Measurements from ENCODE around the gene C3orf62. TPM values are rescaled to one million over a fixed set of nuclear protein-coding genes. Genes with fewer than 3 reads are reported as not detected.

Gene C3orf62
- total RNA-seq, 1 donor from 2014 or later: 10.0 TPM

DNA sequence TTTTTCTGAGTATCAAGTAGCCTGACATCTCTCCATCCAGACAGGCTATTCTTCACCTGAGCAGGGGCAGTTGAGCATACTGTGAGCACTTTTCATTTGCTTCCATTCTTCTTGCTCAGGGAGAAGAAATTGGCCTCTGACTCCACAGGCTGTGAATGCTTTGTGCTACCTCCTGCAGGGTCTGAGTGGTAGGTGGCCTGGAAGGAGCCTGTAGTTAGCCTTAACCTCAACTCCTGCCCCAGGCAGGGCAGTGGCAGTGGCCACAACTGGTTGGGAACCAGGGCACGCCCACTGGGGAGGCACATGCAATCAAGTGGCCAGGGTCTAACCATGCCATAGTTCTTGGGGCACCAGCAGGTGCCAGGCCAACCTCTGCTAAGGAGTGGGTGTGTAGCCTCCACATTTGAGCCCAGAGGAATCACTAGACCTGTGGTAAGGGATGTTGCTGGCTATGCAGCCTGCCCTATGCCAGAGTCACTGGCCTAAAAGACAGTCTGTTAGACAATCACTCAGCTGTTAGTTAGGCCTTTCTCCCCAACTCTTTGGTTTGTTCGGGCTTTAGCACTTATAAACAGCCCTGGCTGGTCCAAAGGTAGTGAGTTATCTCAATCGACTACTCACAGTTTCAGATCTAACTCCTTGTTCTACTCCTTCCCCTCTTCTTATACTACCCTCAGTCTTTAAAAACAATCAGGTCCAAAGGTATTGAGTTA lies 7.4 kb downstream of the C3orf62 start:
- H3K4me1 ChIP-seq: no peaks in the 10 kb centered on the region
- no peak overlapping the region for H3K4me3 ChIP-seq
- DNase-seq: no peak
- H3K36me3 ChIP-seq: peaks cover 25% of the 10 kb centered on the region
- peak overlapping the region; percentile 11 for H3K27ac ChIP-seq
- intact Hi-C loops (cut with DNase I): no loop called here
- no peak for ATAC-seq
- TF ChIP-seq CTCF (IDR thresholded peaks at IDR 0.05): no peak
- no peaks in the 10 kb centered on the region for H3K27me3 ChIP-seq (ENCODE audit: low read depth)
- H3K9me3 ChIP-seq: no peaks in the 10 kb centered on the region

- no peaks in the 10 kb centered on the region for H3K9me3 ChIP-seq
- ATAC-seq (no peak), DNase-seq (no peak)
- peaks cover 25% of the 10 kb centered on the region for H3K36me3 ChIP-seq
- H3K27me3 ChIP-seq (ENCODE audit: low read depth): no peaks in the 10 kb centered on the region
- peak overlapping the region; percentile 36 for H3K27ac ChIP-seq
- H3K4me1 ChIP-seq: no peaks in the 10 kb centered on the region
- intact Hi-C loops (cut with DNase I): no loop called here
- TF ChIP-seq CTCF (IDR thresholded peaks at IDR 0.05): no peak
- H3K4me3 ChIP-seq: no peak overlapping the region
These were observed 10.5 kb downstream of the C3orf62 start for GRCh38 chr3:49266410-49267095.

GRCh38 chr3:49265661-49266386 lies 11.2 kb downstream of the C3orf62 start:
- no peaks in the 10 kb centered on the region for H3K9me3 ChIP-seq
- intact Hi-C loops (cut with DNase I): no loop called here
- no peaks in the 10 kb centered on the region for H3K4me1 ChIP-seq
- TF ChIP-seq CTCF (IDR thresholded peaks at IDR 0.05): no peak
- H3K4me3 ChIP-seq: no peak overlapping the region
- H3K27me3 ChIP-seq (ENCODE audit: low read depth): no peaks in the 10 kb centered on the region
- peaks cover 18% of the 10 kb centered on the region for H3K36me3 ChIP-seq
- H3K27ac ChIP-seq: peak overlapping the region; percentile 33
- no peak for ATAC-seq
- DNase-seq: no peak

GRCh38 chr3:49263159-49263889 lies 13.7 kb downstream of the C3orf62 start:
- DNase-seq: no peak
- H3K27me3 ChIP-seq (ENCODE audit: low read depth): no peaks in the 10 kb centered on the region
- ATAC-seq: peak in 1 of 2 donors; percentile 21
- no peaks in the 10 kb centered on the region for H3K9me3 ChIP-seq
- no peak for TF ChIP-seq CTCF (IDR thresholded peaks at IDR 0.05)
- H3K36me3 ChIP-seq: no peaks in the 10 kb centered on the region
- no peak overlapping the region for H3K4me3 ChIP-seq
- no peaks in the 10 kb centered on the region for H3K4me1 ChIP-seq
- intact Hi-C loops (cut with DNase I): no loop called here
- no peak overlapping the region for H3K27ac ChIP-seq

GRCh38 chr3:49260806-49261324 lies 16.2 kb downstream of the C3orf62 start:
- Histone ChIP-seq H3K27ac (peak overlapping the region; percentile 27), H3K9me3 (no peaks in the 10 kb centered on the region), H3K36me3 (no peaks in the 10 kb centered on the region), H3K27me3 (ENCODE audit: low read depth) (no peaks in the 10 kb centered on the region), H3K4me1 (no peaks in the 10 kb centered on the region), H3K4me3 (no peak overlapping the region)
- DNase-seq (no peak), ATAC-seq (peak; percentile 65 to 74)
- no peak for TF ChIP-seq CTCF (IDR thresholded peaks at IDR 0.05)
- intact Hi-C loops (cut with DNase I): no loop called here
